ENCODE measurements around the gene PIGM.

GRCh38 chr1:159991513-159991912, 40.3 kb downstream of the PIGM start:
- TF ChIP-seq CTCF (IDR thresholded peaks at IDR 0.05) (no peak), POLR2A (IDR thresholded peaks at IDR 0.05) (no peak)

Data from lower leg skin (tissue), 3 donors.